KOPT-K1 (cell line): ENCODE measurements around the gene AADAC.
A peak's percentile ranks its signal among the peaks of the same experiment; 100 is the strongest.
"Not testable (repeated sequence)": the region's sequence is repeated elsewhere in the genome, so short reads cannot be mapped to it uniquely, and the experiment has no call there.

ENCODE experiments used
- H3K27ac ChIP-seq: fragments of 200-600 bp; sonication (generic); 2 replicates; pipeline ENCODE4 v1.5.1; 2016; ENCODE audit warnings: antibody characterized with exemption, mild to moderate bottlenecking, low read depth, low read length; ENCODE audit not compliant: poor library complexity, severe bottlenecking
- H3K36me3 ChIP-seq: fragments of 200-600 bp; sonication (generic); 2 replicates; pipeline ENCODE4 v1.5.1; 2017; ENCODE audit warnings: antibody characterized with exemption, mild to moderate bottlenecking, low read length, moderate library complexity; ENCODE audit not compliant: insufficient read depth
- H3K9me3 ChIP-seq: fragments of 200-600 bp; sonication (generic); 2 replicates; pipeline ENCODE4 v1.5.1; 2017; ENCODE audit warnings: antibody characterized with exemption, low read length, mild to moderate bottlenecking; ENCODE audit not compliant: insufficient read depth, poor library complexity, severe bottlenecking

AADAC gene

GRCh38 chr3:151859905-151860304, 46.0 kb downstream of the AADAC start:
- Histone ChIP-seq H3K27ac (no peak overlapping the region), H3K9me3 (no peaks in the 10 kb centered on the region), H3K36me3 (no peaks in the 10 kb centered on the region)

GRCh38 chr3:151863611-151864010, 49.7 kb downstream of the AADAC start:
- Histone ChIP-seq H3K36me3 (no peaks in the 10 kb centered on the region), H3K27ac (no peak overlapping the region), H3K9me3 (no peaks in the 10 kb centered on the region)

- H3K27ac ChIP-seq, result no peak overlapping the region
- H3K9me3 ChIP-seq, result no peaks in the 10 kb centered on the region
- H3K36me3 ChIP-seq, result no peaks in the 10 kb centered on the region
Measured at GRCh38 chr3:151864423-151865101, 50.6 kb downstream of the AADAC start.

- Histone ChIP-seq H3K36me3 (no peaks in the 10 kb centered on the region), H3K9me3 (no peaks in the 10 kb centered on the region), H3K27ac (peak overlapping the region; percentile 48)
Measured at GRCh38 chr3:151866711-151867410, 52.9 kb downstream of the AADAC start.

GRCh38 chr3:151867666-151868065, 53.8 kb downstream of the AADAC start:
- H3K27ac ChIP-seq, result no peak overlapping the region
- no peaks in the 10 kb centered on the region for H3K36me3 ChIP-seq
- no peaks in the 10 kb centered on the region for H3K9me3 ChIP-seq

- Histone ChIP-seq H3K9me3 (no peaks in the 10 kb centered on the region), H3K36me3 (no peaks in the 10 kb centered on the region), H3K27ac (no peak overlapping the region)
Measured at GRCh38 chr3:151869181-151869580, 55.3 kb downstream of the AADAC start.

- H3K36me3 ChIP-seq, result no peaks in the 10 kb centered on the region
- no peaks in the 10 kb centered on the region for H3K9me3 ChIP-seq
- peak overlapping the region; percentile 43 for H3K27ac ChIP-seq
Measured at GRCh38 chr3:151871639-151872468, 57.9 kb downstream of the AADAC start.

GRCh38 chr3:151873398-151873797, 59.5 kb downstream of the AADAC start, which contains the start of gene SUCNR1:
Gene SUCNR1, plus strand, starts transcription at chr3:151873643. Its CDS starts 6,250 bp downstream, at chr3:151879893.
- Histone ChIP-seq H3K36me3 (no peaks in the 10 kb centered on the region), H3K9me3 (no peaks in the 10 kb centered on the region), H3K27ac (peak within 1 kb of the TSS; percentile 3)

- not testable (repeated sequence) for H3K36me3 ChIP-seq, H3K27ac ChIP-seq, H3K9me3 ChIP-seq
Measured at GRCh38 chr3:151874079-151874478, 60.2 kb downstream of the AADAC start.

- Histone ChIP-seq H3K36me3 (no peaks in the 10 kb centered on the region), H3K27ac (peak overlapping the region; percentile 62)
Measured at GRCh38 chr3:151875759-151876158, 61.8 kb downstream of the AADAC start.

GRCh38 chr3:151877269-151877668, 63.4 kb downstream of the AADAC start:
- H3K36me3 ChIP-seq, result no peaks in the 10 kb centered on the region
- H3K27ac ChIP-seq, result no peak overlapping the region
- H3K9me3 ChIP-seq, result no peaks in the 10 kb centered on the region

More at GRCh38 chr3:151875759-151876158, 61.8 kb downstream of the AADAC start:
- no peaks in the 10 kb centered on the region for H3K9me3 ChIP-seq
